C4-2B (cell line): ENCODE data around the gene GLYR1.

Experiments used
- H3K27ac ChIP-seq: fragments of 450-650 bp; 2 replicates; pipeline ENCODE4 v1.5.1; 2017
- CTCF ChIP-seq: fragments of 450-650 bp; conservative IDR thresholded peaks from 2 replicates; pipeline ENCODE4 v1.5.1; 2017; ENCODE audit warnings: mild to moderate bottlenecking
- ZFX ChIP-seq: fragments of 450-650 bp; IDR thresholded peaks from 2 replicates; pipeline ENCODE4 v1.6.1; 2017

Gene GLYR1

DNA sequence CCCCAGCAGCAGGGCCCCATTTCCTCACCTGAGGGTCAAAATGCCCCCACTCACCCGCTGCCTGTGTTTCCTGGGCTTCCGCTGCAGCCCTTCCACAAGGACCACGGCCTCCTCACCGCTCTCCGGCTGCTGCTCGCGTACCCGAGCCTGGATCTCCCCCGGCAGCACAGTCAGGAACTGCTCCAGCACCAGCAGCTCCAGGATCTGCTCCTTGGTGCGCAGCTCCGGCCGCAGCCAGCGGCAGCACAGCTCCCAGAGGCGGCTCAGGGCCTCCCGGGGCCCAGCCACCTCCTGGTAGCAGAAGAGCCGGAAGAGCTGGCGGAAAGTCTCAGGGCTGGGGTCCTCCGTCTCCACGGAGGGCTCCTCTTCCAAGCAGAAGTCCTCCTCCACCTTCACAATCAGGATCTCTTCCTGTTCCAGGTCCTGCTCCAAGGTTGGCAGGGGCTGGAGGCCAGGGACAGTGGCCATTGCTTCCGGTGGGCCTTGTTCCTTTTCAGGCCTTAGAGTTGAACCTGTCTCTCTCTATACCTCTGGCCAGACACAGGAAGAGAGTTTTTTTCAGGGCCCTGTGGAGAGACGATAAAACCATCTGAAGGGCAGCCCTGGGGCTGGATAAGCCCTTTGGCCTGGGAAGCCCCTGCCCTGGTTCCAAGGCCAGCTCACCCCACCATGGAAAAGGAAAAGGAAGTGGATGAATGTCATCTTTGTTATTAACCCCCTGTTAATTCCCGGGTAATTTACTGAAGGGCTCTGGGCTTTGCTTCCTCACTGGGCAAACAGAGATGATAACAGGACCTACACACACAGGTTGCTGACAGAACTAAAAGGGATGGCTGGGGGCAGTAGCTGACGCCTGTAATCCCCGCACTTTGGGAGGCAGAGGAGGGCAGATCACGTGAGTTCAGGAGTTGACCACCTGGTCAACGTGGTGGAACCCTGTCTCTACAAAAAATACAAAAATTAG is 81.3 kb downstream of the GLYR1 start:
- H3K27ac ChIP-seq: peak overlapping the region; percentile 91

GRCh38 chr16:4763791-4764190 is 83.3 kb downstream of the GLYR1 start:
- no peak overlapping the region for H3K27ac ChIP-seq
- TF ChIP-seq ZFX (no peak), CTCF (no peak)

More for the DNA sequence above, 81.3 kb downstream of the GLYR1 start:
- no peak for TF ChIP-seq ZFX
- TF ChIP-seq CTCF: no peak

GRCh38 chr16:4762205-4762604 is 84.9 kb downstream of the GLYR1 start:
- no peak overlapping the region for H3K27ac ChIP-seq
- no peak for TF ChIP-seq ZFX
- TF ChIP-seq CTCF: no peak

DNA sequence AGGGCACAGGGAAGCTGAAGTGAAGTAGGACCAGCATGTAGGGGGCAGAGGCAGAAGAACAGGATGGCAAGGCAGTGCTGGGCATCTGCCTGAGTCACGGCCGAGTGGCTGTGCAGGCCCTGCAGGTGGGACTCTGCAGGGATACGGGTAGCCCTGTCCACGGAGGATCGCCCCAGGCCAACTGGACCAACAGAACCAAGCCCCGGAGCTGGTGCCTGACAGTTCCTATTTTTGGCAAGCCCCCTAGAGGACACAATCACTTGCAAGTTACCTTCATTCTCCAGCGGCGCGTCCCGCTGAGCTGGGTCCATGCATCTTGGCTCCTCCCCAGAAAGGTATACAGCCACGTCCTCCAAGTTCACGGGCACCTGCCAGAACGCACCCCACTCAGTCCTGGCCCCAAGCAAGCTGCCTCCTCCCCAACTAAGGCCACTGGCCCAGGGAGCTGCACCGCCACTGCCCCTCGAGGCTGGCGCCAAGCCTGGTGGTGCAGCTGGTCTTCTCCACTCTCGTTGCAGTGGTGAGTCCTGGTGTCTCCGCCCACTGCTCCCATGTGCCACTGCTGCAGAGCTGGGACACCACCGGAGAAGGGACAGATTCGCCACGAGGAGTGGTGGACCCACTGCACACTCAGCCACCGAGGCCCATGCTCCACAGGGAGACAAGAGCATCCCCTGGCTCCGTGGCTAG is 86.7 kb downstream of the GLYR1 start:
- H3K27ac ChIP-seq: no peak overlapping the region
- TF ChIP-seq ZFX (no peak), CTCF (no peak)

GRCh38 chr16:4755687-4756086 is 91.4 kb downstream of the GLYR1 start:
- TF ChIP-seq ZFX (no peak), CTCF (no peak)
- H3K27ac ChIP-seq: no peak overlapping the region

- no peak for TF ChIP-seq CTCF
- TF ChIP-seq ZFX: no peak
- H3K27ac ChIP-seq: no peak overlapping the region
Observed at GRCh38 chr16:4754865-4755264, 92.2 kb downstream of the GLYR1 start.

GRCh38 chr16:4753227-4753626 is 93.9 kb downstream of the GLYR1 start:
- no peak overlapping the region for H3K27ac ChIP-seq
- no peak for TF ChIP-seq ZFX
- no peak for TF ChIP-seq CTCF
